HepG2 (cell line): ENCODE data around the gene DUOXA1. TPM values are rescaled to one million over a fixed set of nuclear protein-coding genes. Genes with fewer than 3 reads are reported as not detected.

Experiments
- ATAC-seq: fragments of 200-7000 bp; cut with Tn5 transposase; 3 replicates; pipeline ENCODE4 v1.9.1; 2020; ENCODE audit warnings: mild to moderate bottlenecking, moderate library complexity
- BruUV-seq: library from RNA; stranded (reverse); fragments of 400-500 nt; replicated peaks from 2 replicates; lab custom pipeline; 2021; lab: Mats Ljungman, UMichigan
- CTCF ChIA-PET: fragments of 300-600 bp; formaldehyde crosslinking; extraction: SDS; loops from one replicate; lab custom pipeline; 2021; ENCODE audit warnings: low total read pairs, inconsistent platforms, low intra/inter-chr PET ratio; lab: Yijun Ruan, JAX
- POLR2A ChIA-PET: fragments of 350-600 bp; sonication (Branson Sonifier 250); formaldehyde crosslinking; loops from one replicate; lab custom pipeline; 2020; ENCODE audit warnings: antibody characterized with exemption, inconsistent platforms; lab: Yijun Ruan, JAX
- DNase-seq: peaks from one replicate; pipeline ENCODE4 v3.0.0-alpha.2; 2015; ENCODE audit warnings: low spot score
- FAIRE-seq: peaks from 3 replicates; lab custom pipeline; 2011; peaks lifted over from hg19 to GRCh38; lab: Jason Lieb, UNC
- H2AFZ ChIP-seq: one replicate; pipeline ENCODE4 v1.6.1; 2011; ENCODE audit warnings: low read length, inconsistent platforms
- H3K27ac ChIP-seq: fragments of 300-600 bp; 3 replicates; pipeline ENCODE4 v1.8.0; 2011; ENCODE audit warnings: mixed run types, mild to moderate bottlenecking, mixed read lengths, low read length, inconsistent platforms; ENCODE audit not compliant: insufficient read depth; ENCODE audit errors: extremely low read length
- H3K27me3 ChIP-seq, 2 experiments: fragments of 200-600 bp in 1 of 2; 2 replicates in 1 of 2; 3 replicates in 1 of 2; pipeline versions ENCODE4 v1.6.0 to v1.8.0; 2011; ENCODE audit warnings: low read length in 2 of 2, mild to moderate bottlenecking in 2 of 2, moderate library complexity in 2 of 2, inconsistent platforms in 1 of 2; ENCODE audit not compliant: insufficient read depth in 2 of 2, control insufficient read depth in 1 of 2
- H3K36me3 ChIP-seq, 2 experiments: fragments of 200-600 bp in 1 of 2; replicated peaks in 1 of 2; 2 replicates in 1 of 2; 3 replicates in 1 of 2; pipeline versions ENCODE4 v1.5.1 to v1.8.0; 2011; ENCODE audit warnings: low read length in 2 of 2, inconsistent platforms in 1 of 2; ENCODE audit not compliant: insufficient read depth in 2 of 2, control insufficient read depth in 1 of 2
- H3K4me1 ChIP-seq: 2 replicates; pipeline ENCODE4 v1.5.1; 2012; ENCODE audit warnings: low read length, inconsistent platforms; ENCODE audit not compliant: insufficient read depth
- H3K4me2 ChIP-seq: 2 replicates; pipeline ENCODE4 v1.6.0; 2011; ENCODE audit warnings: low read depth, low read length, inconsistent platforms
- H3K4me3 ChIP-seq, 3 experiments: fragments of 200-600 bp in 1 of 3; sonication (generic), shearing (Covaris generic) in 1 of 3; replicated peaks in 1 of 3; 2 replicates each; pipeline ENCODE4 v1.5.1; 2011 to 2016; ENCODE audit warnings: low read length in 3 of 3, inconsistent platforms in 2 of 3, low read depth in 2 of 3, mild to moderate bottlenecking in 2 of 3, control low read depth in 1 of 3, mixed read lengths in 1 of 3; ENCODE audit not compliant: insufficient read depth in 1 of 3
- H3K79me2 ChIP-seq: one replicate; pipeline ENCODE4 v1.6.1; 2011; ENCODE audit warnings: low read length, inconsistent platforms; ENCODE audit not compliant: insufficient read depth
- H3K9ac ChIP-seq: 2 replicates; pipeline ENCODE4 v1.6.0; 2011; ENCODE audit warnings: mild to moderate bottlenecking, low read depth, low read length, inconsistent platforms; ENCODE audit not compliant: insufficient read depth
- H3K9me3 ChIP-seq: 2 replicates; pipeline ENCODE4 v1.5.1; 2012; ENCODE audit warnings: mild to moderate bottlenecking, low read length
- H4K20me1 ChIP-seq: 2 replicates; pipeline ENCODE4 v1.6.0; 2011; ENCODE audit warnings: inconsistent platforms, mild to moderate bottlenecking, low read length, moderate library complexity; ENCODE audit not compliant: insufficient read depth
- DBP ChIP-seq: sonication (generic); formaldehyde crosslinking; IDR thresholded peaks from 2 replicates; pipeline ENCODE4 v1.4.0; 2020; ENCODE audit warnings: missing genetic modification reagents; ENCODE audit errors: not compliant biosample characterization
- GABPA ChIP-seq, 2 experiments: IDR thresholded peaks; 2 replicates each; pipeline ENCODE4 v1.6.1; 2011 to 2016; ENCODE audit warnings: low read depth in 2 of 2, low read length in 1 of 2, missing biosample characterization in 1 of 2, missing genetic modification characterization in 1 of 2
- HDAC2 ChIP-seq: sonication (generic); formaldehyde crosslinking; IDR thresholded peaks from 2 replicates; pipeline ENCODE4 v1.4.0; 2020; ENCODE audit warnings: missing genetic modification reagents
- HIVEP1 ChIP-seq: sonication (generic); formaldehyde crosslinking; IDR thresholded peaks from 2 replicates; pipeline ENCODE4 v1.4.0; 2020; ENCODE audit warnings: mild to moderate bottlenecking, missing genetic modification reagents
- HOXA7 ChIP-seq: sonication (generic); formaldehyde crosslinking; IDR thresholded peaks from 2 replicates; pipeline ENCODE4 v1.8.1; 2022; ENCODE audit warnings: mild to moderate bottlenecking, missing genetic modification reagents, moderate library complexity
- ZFP41 ChIP-seq: sonication (generic); formaldehyde crosslinking; IDR thresholded peaks from 2 replicates; pipeline ENCODE4 v1.4.0; 2020; ENCODE audit warnings: mild to moderate bottlenecking, missing genetic modification reagents, borderline replicate concordance
- ZNF17 ChIP-seq: sonication (generic); formaldehyde crosslinking; IDR thresholded peaks from 2 replicates; pipeline ENCODE4 v1.5.0; 2020; ENCODE audit warnings: mild to moderate bottlenecking, missing genetic modification reagents
- ZNF333 ChIP-seq: sonication (generic); formaldehyde crosslinking; IDR thresholded peaks from 2 replicates; pipeline ENCODE4 v1.4.0; 2020; ENCODE audit warnings: mild to moderate bottlenecking, missing genetic modification reagents, borderline replicate concordance
- ZNF407 ChIP-seq: sonication (generic); formaldehyde crosslinking; IDR thresholded peaks from one replicate; pipeline ENCODE4 v1.5.1; 2020; ENCODE audit warnings: mild to moderate bottlenecking, missing genetic modification reagents; ENCODE audit errors: not compliant biosample characterization
- WGBS: methylation state at CpG from one replicate; pipeline ENCODE4 v1.1.6; 2017; ENCODE audit warnings: low lambda C conversion rate; 5-methylcytosine and 5-hydroxymethylcytosine counted together
- in situ Hi-C: cut with HindIII; loops from 2 replicates; pipeline ENCODE4 v1.10.0; 2017; ENCODE audit warnings: low pct_unique_long_range_greater_than_20kb; ENCODE audit not compliant: extremely low pct_ligation_motif_present
- intact Hi-C: fragments of 100-400 bp; cut with micrococcal nuclease; formaldehyde crosslinking; loops from one replicate; pipeline ENCODE4 v1.10.0; 2022; ENCODE audit not compliant: unreplicated experiment
- polyA plus RNA-seq, 8 experiments: library from polyadenylated mRNA; depleted of rRNA in 3 of 8; stranded (reverse) in 7 of 8; unstranded in 1 of 8; fragments of >200 nt; fragmentation: Illumina TruSeq in 4 of 8; extraction: Trizol in 4 of 8; gene quantifications; 2 replicates each; pipeline versions ENCODE4 v1.2.1 to v1.2.3, GENCODE V29; 2011 to 2016; ENCODE audit warnings: low read depth in 4 of 8, missing spikeins in 1 of 8, mixed read lengths in 1 of 8; ENCODE audit not compliant: insufficient read depth in 1 of 8
- total RNA-seq, 5 experiments: library from RNA; depleted of rRNA; stranded (reverse); fragments of >200 nt; fragmentation: Illumina TruSeq; extraction: Trizol; gene quantifications; 2 replicates each; pipeline ENCODE4 v1.2.3, GENCODE V29; 2016; ENCODE audit warnings: low read depth in 1 of 5

The DUOXA1 gene
- total and polyA plus RNA-seq, 2 of the 13 experiments (the other 11 are each of a cell fraction or from before 2014, with no cell fraction given): not detected

- no TSS peak for BruUV-seq
- Histone ChIP-seq H3K4me3 (no peak overlapping the region), H3K27me3 (peaks cover 13 to 51% of the 10 kb centered on the region in 2 experiments), H4K20me1 (no peaks in the 10 kb centered on the region), H3K4me1 (peaks cover 25% of the 10 kb centered on the region), H3K9me3 (no peaks in the 10 kb centered on the region), H3K79me2 (no peaks in the 10 kb centered on the region), H2AFZ (no peak overlapping the region), H3K9ac (no peak overlapping the region), H3K4me2 (no peak overlapping the region), H3K36me3 (no peaks in the 10 kb centered on the region), H3K27ac (no peak overlapping the region)
- 47% methylated on average over 7 of the region's 7 CpGs for WGBS
- POLR2A ChIA-PET: no interaction called here
- intact Hi-C loops (no loop called here), in situ Hi-C loops (no loop called here)
- CTCF ChIA-PET: no interaction called here
- no peak for DNase-seq
- no peak for ATAC-seq
- no peak for FAIRE-seq
- TF ChIP-seq GABPA (IDR thresholded peaks at IDR 0.05; ENCODE audit: low read depth, low read length) (no peak), GABPA (CRISPR knock-in tag; IDR thresholded peaks at IDR 0.05; ENCODE audit: low read depth) (no peak), HOXA7 (CRISPR knock-in tag) (no peak), ZFP41 (CRISPR knock-in tag) (no peak), ZNF333 (CRISPR knock-in tag) (no peak), HIVEP1 (CRISPR knock-in tag) (no peak), ZNF407 (no peak), DBP (CRISPR knock-in tag) (no peak), ZNF17 (CRISPR knock-in tag) (no peak), HDAC2 (CRISPR knock-in tag) (no peak)
Observed at GRCh38 chr15:45115312-45115820, 14.3 kb downstream of the DUOXA1 start.
